ENCODE data around the gene PSMC4. TPM values are rescaled to one million over a fixed set of nuclear protein-coding genes. Genes with fewer than 3 reads are reported as not detected.

The PSMC4 gene
- total RNA-seq, 1 experiment from 2014 or later, result 111 TPM

- Mint-ChIP-seq H3K4me3 (peak overlapping the region; percentile 99), H3K27ac (peak overlapping the region; percentile 71 to 98 (median 98); a peak in 6 of 7 replicates), H3K27me3 (ENCODE audit: low read depth) (no peaks in the 10 kb centered on the region; the same call in 1 of the 2 replicates), H3K4me1 (peaks cover 14 to 18% of the 10 kb centered on the region in 2 experiments), H3K36me3 (ENCODE audit: insufficient read depth in 1 of 3, low read depth in 3 of 3) (peaks cover 32 to 41% (median 39%) of the 10 kb centered on the region in 3 experiments), H3K9me3 (0 out of 5 replicates have a peak, but pooled peaks cover 0 to 4% of the 10 kb centered on the region in 2 experiments)
- DNase-seq, result no peak
- H4K91ac ChIP-seq (ENCODE audit: insufficient read length, low read depth, low read length), result no peak overlapping the region
- no peak overlapping the region for H3K27ac ChIP-seq (ENCODE audit: insufficient read length, low read depth, low read length)
- H2BK12ac ChIP-seq (ENCODE audit: insufficient read length, low read depth, low read length), result no peak overlapping the region
- no peak overlapping the region for H3T11ph ChIP-seq (ENCODE audit: low read length)
- no peaks in the 10 kb centered on the region for H3K9me3 ChIP-seq (ENCODE audit: control insufficient read depth, low read depth, low read length)
- H2BK15ac ChIP-seq (ENCODE audit: low read depth, low read length), result no peak overlapping the region
- no peak overlapping the region for H3K56ac ChIP-seq (ENCODE audit: insufficient read length, low read depth, low read length)
- peaks cover 7% of the 10 kb centered on the region; the same call in 1 of the 2 replicates for H3K4me1 ChIP-seq (ENCODE audit: insufficient read depth, low read length)
- H3K79me1 ChIP-seq (ENCODE audit: insufficient read depth, low read depth, low read length, poor library complexity, severe bottlenecking), result peaks cover 5% of the 10 kb centered on the region
- H2AFZ ChIP-seq (ENCODE audit: low read length), result no peak overlapping the region
- H3K79me2 ChIP-seq (ENCODE audit: insufficient read depth, low read length), result peaks cover 8% of the 10 kb centered on the region; the same call in 1 of the 2 replicates
- peak overlapping the region; percentile 36; the same call in 1 of the 2 replicates for H3K14ac ChIP-seq (ENCODE audit: insufficient read depth, low read length)
- no CpG with 5 or more reads among the region's 11 CpGs for WGBS (ENCODE audit: extremely low coverage, insufficient read length, low lambda C conversion rate)
- H3K4ac ChIP-seq (ENCODE audit: low read depth, low read length), result no peak overlapping the region
- H2BK20ac ChIP-seq (ENCODE audit: low read depth, low read length, poor library complexity, severe bottlenecking), result no peak overlapping the region
- no peak overlapping the region for H2BK120ac ChIP-seq (ENCODE audit: low read depth, low read length, poor library complexity, severe bottlenecking)
- H3K27me3 ChIP-seq (ENCODE audit: insufficient read depth, low read length), result no peaks in the 10 kb centered on the region; the same call in none of the 2 replicates
- H3K4me2 ChIP-seq (ENCODE audit: insufficient read depth, insufficient read length, low read length), result peak overlapping the region; percentile 87
- no peak overlapping the region for H3K23ac ChIP-seq (ENCODE audit: insufficient read length, low read depth, low read length)
- no peak for TF ChIP-seq CTCF (conservative IDR thresholded peaks at IDR 0.05)
- H3K23me2 ChIP-seq (ENCODE audit: insufficient read length, low read depth, low read length, poor library complexity, severe bottlenecking), result peaks cover 4% of the 10 kb centered on the region
- no peak overlapping the region for H2AK5ac ChIP-seq (ENCODE audit: insufficient read length, low read length)
- no peak overlapping the region for H3K18ac ChIP-seq (ENCODE audit: insufficient read length, low read depth, low read length)
- H4K5ac ChIP-seq (ENCODE audit: insufficient read length, low read depth, low read length), result no peak overlapping the region
- peak overlapping the region; percentile 68 for H3K9ac ChIP-seq (ENCODE audit: extremely low read depth, insufficient read length, low read length)
- H4K20me1 ChIP-seq (ENCODE audit: control insufficient read depth, insufficient read depth, insufficient read length), result no peaks in the 10 kb centered on the region
- no peak overlapping the region for H2BK5ac ChIP-seq (ENCODE audit: insufficient read length, low read length)
- no peak overlapping the region for H4K8ac ChIP-seq (replicated peaks; ENCODE audit: insufficient read length, low read depth, low read length)
Observed at GRCh38 chr19:39970425-39970674, 615 bp upstream of the PSMC4 start.
